Stimulated activated CD4-positive, alpha-beta T cell treated with anti-CD3 and anti-CD28 coated beads, Interleukin-2, amount 100 ng/mL, for 24 hours (primary cell): Measurements from ENCODE around the gene COMMD1.
"Not testable (repeated sequence)": the region's sequence is repeated elsewhere in the genome, so short reads cannot be mapped to it uniquely, and the experiment has no call there.

Source experiments
- DNase-seq, 2 donors: peaks; one replicate each; pipeline ENCODE4 v3.0.0-alpha.2; 2020

The COMMD1 gene

GRCh38 chr2:61969376-61969775 lies 63.9 kb downstream of the COMMD1 start:
- DNase-seq = no peak

GRCh38 chr2:61970807-61971556 lies 65.5 kb downstream of the COMMD1 start:
- no peak for DNase-seq

- no peak for DNase-seq
These were observed 73.0 kb downstream of the COMMD1 start for GRCh38 chr2:61978522-61978921.

- DNase-seq = no peak
These were observed 75.3 kb downstream of the COMMD1 start for GRCh38 chr2:61980758-61981157.

GRCh38 chr2:61984682-61985081 lies 79.2 kb downstream of the COMMD1 start:
- DNase-seq = no peak

- no peak for DNase-seq
These were observed 83.2 kb downstream of the COMMD1 start for GRCh38 chr2:61988462-61989366.

GRCh38 chr2:61993422-61994024 lies 88.0 kb downstream of the COMMD1 start:
- DNase-seq = no peak

GRCh38 chr2:61994531-61994930 lies 89.1 kb downstream of the COMMD1 start:
- no peak for DNase-seq

GRCh38 chr2:61995065-61995464 lies 89.6 kb downstream of the COMMD1 start:
- no peak for DNase-seq

GRCh38 chr2:61995515-61995914 lies 90.0 kb downstream of the COMMD1 start:
- DNase-seq = no peak

- DNase-seq = no peak
These were observed 93.0 kb downstream of the COMMD1 start for GRCh38 chr2:61998426-61998825.

GRCh38 chr2:62000538-62000937 lies 95.1 kb downstream of the COMMD1 start:
- DNase-seq = no peak

GRCh38 chr2:62001431-62001830 lies 96.0 kb downstream of the COMMD1 start:
- DNase-seq = no peak

GRCh38 chr2:62004428-62004827 lies 99.0 kb downstream of the COMMD1 start:
- not testable (repeated sequence) for DNase-seq

- no peak for DNase-seq
These were observed 102.1 kb downstream of the COMMD1 start for GRCh38 chr2:62007555-62007954.

GRCh38 chr2:62010632-62011256 lies 105.3 kb downstream of the COMMD1 start:
- no peak for DNase-seq

GRCh38 chr2:62013641-62014040 lies 108.2 kb downstream of the COMMD1 start:
- no peak for DNase-seq

- no peak for DNase-seq
These were observed 108.6 kb downstream of the COMMD1 start for GRCh38 chr2:62014102-62014501.

GRCh38 chr2:62016957-62017356 lies 111.5 kb downstream of the COMMD1 start:
- no peak for DNase-seq

- no peak for DNase-seq
These were observed 124.4 kb downstream of the COMMD1 start for GRCh38 chr2:62029910-62030309.

GRCh38 chr2:62030902-62031301 lies 125.4 kb downstream of the COMMD1 start:
- no peak for DNase-seq

GRCh38 chr2:62032096-62032495 lies 126.6 kb downstream of the COMMD1 start:
- no peak for DNase-seq

GRCh38 chr2:62034715-62035114 lies 129.2 kb downstream of the COMMD1 start:
- DNase-seq = no peak
